ENCODE data around the gene LSM7.
"Not testable (repeated sequence)": the region's sequence is repeated elsewhere in the genome, so short reads cannot be mapped to it uniquely, and the experiment has no call there.

LSM7 gene

DNA sequence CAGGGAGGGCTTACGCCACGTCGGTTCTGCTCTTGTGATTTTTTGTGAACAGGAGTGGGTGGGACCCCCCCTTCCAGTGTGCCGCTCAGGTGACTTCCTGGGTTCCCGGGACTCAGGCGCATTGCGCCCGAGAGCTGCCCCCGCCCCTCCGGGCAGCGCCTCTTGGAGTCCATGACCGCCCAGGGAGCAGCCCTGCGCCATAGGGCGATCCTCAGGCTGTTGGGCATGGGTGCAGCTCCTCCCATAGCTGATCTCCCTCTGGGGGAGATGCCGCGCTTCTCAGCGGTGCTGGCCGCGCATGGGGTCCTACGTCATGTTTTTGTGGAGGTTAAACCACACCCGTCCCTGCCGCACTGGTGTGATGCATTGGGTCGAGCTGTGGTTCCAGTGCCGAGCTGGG, 23.7 kb upstream of the LSM7 start:
- Mint-ChIP-seq H3K4me3 (no peak overlapping the region), H3K9me3 (no peaks in the 10 kb centered on the region), H3K27me3 (ENCODE audit: low read depth) (peaks cover 5% of the 10 kb centered on the region), H3K4me1 (no peaks in the 10 kb centered on the region), H3K36me3 (ENCODE audit: low read depth) (no peaks in the 10 kb centered on the region), H3K27ac (no peak overlapping the region)
- TF ChIP-seq CTCF (IDR thresholded peaks at IDR 0.05; ENCODE audit: unreplicated experiment in 3 of 3) = no peak

DNA sequence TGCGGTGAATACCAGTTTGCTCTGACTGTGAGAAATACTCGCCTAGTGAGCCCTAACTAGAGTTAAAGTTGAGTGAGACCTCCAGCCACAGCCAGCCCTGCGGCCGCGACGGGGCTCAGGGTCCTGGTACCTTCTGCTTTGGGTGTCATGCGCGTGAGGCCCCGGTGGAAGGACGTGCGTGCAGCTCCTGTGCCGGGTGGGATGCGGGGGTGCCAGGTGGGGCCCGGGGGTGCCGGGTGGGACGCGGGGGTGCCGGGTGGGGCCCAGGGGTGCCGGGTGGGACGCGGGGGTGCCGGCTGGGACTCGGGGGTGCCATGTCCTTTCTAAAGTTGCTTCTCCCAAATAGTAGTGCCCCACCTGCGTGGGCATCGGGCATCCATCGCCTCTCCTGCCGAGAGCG, 23.2 kb upstream of the LSM7 start:
- TF ChIP-seq CTCF (IDR thresholded peaks at IDR 0.05; ENCODE audit: unreplicated experiment in 3 of 3) = no peak
- Mint-ChIP-seq H3K4me3 (no peak overlapping the region), H3K27me3 (ENCODE audit: low read depth) (peaks cover 2% of the 10 kb centered on the region), H3K4me1 (no peaks in the 10 kb centered on the region), H3K36me3 (ENCODE audit: low read depth) (no peaks in the 10 kb centered on the region), H3K27ac (no peak overlapping the region), H3K9me3 (no peaks in the 10 kb centered on the region)

DNA sequence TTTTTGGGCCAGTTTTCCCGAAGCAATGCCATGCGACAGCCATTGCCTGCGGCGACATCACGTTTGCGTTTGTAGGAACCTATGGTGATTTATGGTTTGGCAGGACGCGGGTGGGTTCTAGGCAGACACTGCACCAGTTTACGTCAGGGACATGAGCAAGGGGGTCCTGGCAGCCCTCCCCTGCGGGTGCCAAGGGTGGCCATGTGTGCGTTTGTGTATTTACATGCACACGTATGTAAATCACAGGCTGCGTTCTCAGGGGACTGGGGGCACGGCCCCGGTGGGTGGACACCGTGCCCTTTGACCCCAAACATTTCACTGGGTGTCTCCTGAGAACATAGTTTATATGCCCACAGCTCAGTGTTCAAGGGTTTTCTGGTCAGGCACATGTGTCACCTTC, 22.3 kb upstream of the LSM7 start:
- no peaks in the 10 kb centered on the region for H3K27me3 Mint-ChIP-seq (ENCODE audit: low read depth)
- peaks cover 5% of the 10 kb centered on the region for H3K4me1 Mint-ChIP-seq
- TF ChIP-seq CTCF (IDR thresholded peaks at IDR 0.05; ENCODE audit: unreplicated experiment in 3 of 3) = no peak
- H3K27ac Mint-ChIP-seq = no peak overlapping the region
- peaks cover 4% of the 10 kb centered on the region for H3K36me3 Mint-ChIP-seq (ENCODE audit: low read depth)
- no peaks in the 10 kb centered on the region for H3K9me3 Mint-ChIP-seq
- no peak overlapping the region for H3K4me3 Mint-ChIP-seq

GRCh38 chr19:2349818-2350217, 21.4 kb upstream of the LSM7 start:
- not testable (repeated sequence) for H3K4me3 Mint-ChIP-seq; H3K36me3 Mint-ChIP-seq (ENCODE audit: low read depth); H3K9me3 Mint-ChIP-seq; H3K27ac Mint-ChIP-seq; H3K27me3 Mint-ChIP-seq (ENCODE audit: low read depth); H3K4me1 Mint-ChIP-seq

- H3K27me3 Mint-ChIP-seq (ENCODE audit: low read depth) = no peaks in the 10 kb centered on the region
- H3K4me1 Mint-ChIP-seq = peaks cover 6% of the 10 kb centered on the region
- no peak overlapping the region for H3K4me3 Mint-ChIP-seq
- peak overlapping the region in 2 of 3 experiments; percentile 32 to 33 for H3K27ac Mint-ChIP-seq
- no peaks in the 10 kb centered on the region for H3K9me3 Mint-ChIP-seq
- peaks cover 6% of the 10 kb centered on the region for H3K36me3 Mint-ChIP-seq (ENCODE audit: low read depth)
- TF ChIP-seq CTCF (IDR thresholded peaks at IDR 0.05; ENCODE audit: unreplicated experiment in 3 of 3) = no peak
Observed at GRCh38 chr19:2345794-2346663, 17.6 kb upstream of the LSM7 start.

DNA sequence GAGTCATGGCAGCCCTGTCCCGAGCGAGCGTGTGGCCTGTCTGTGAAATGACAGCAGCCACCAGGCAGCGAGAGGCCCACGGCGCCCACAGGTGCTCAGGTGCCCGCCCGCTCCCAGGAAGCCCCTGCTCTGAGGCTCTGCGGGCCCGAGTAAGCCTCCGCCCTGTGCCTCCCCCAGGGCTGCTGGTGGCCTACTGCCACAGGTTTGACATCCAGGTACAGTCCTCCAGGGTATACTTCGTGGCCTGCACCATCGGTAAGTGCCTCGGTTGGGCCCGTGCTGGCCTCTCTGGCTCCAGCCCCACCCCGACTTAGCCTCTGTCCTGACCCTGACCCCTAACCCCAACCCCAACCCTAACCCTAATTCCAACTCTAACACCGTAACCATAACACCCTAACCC, 16.7 kb upstream of the LSM7 start:
- Mint-ChIP-seq H3K27me3 (ENCODE audit: low read depth) (no peaks in the 10 kb centered on the region), H3K4me1 (peaks cover 6% of the 10 kb centered on the region), H3K36me3 (ENCODE audit: low read depth) (peaks cover 6% of the 10 kb centered on the region), H3K9me3 (no peaks in the 10 kb centered on the region), H3K4me3 (no peak overlapping the region), H3K27ac (no peak overlapping the region)
- no peak for TF ChIP-seq CTCF (IDR thresholded peaks at IDR 0.05; ENCODE audit: unreplicated experiment in 3 of 3)
